Choroid plexus epithelial cell (primary cell): ENCODE results near the gene CAPN12.
A peak's percentile ranks its signal among the peaks of the same experiment; 100 is the strongest.
"Not testable (repeated sequence)": the region's sequence is repeated elsewhere in the genome, so short reads cannot be mapped to it uniquely, and the experiment has no call there.

ENCODE experiments used
- DNase-seq: peaks from one replicate; pipeline ENCODE4 v3.0.0-alpha.2; 2010; ENCODE audit warnings: low read depth
- H3K4me3 ChIP-seq: 2 replicates; pipeline ENCODE4 v1.5.1; 2011; ENCODE audit warnings: low read depth, mild to moderate bottlenecking, control low read depth, low read length, moderate library complexity
- TF ChIP-seq, protein P1 (sequence below): conservative IDR thresholded peaks from 2 replicates; pipeline ENCODE4 v1.5.1; 2011; ENCODE audit warnings: low read depth, mild to moderate bottlenecking, control low read depth, inconsistent platforms, low read length, moderate library complexity

The CAPN12 gene

DNA sequence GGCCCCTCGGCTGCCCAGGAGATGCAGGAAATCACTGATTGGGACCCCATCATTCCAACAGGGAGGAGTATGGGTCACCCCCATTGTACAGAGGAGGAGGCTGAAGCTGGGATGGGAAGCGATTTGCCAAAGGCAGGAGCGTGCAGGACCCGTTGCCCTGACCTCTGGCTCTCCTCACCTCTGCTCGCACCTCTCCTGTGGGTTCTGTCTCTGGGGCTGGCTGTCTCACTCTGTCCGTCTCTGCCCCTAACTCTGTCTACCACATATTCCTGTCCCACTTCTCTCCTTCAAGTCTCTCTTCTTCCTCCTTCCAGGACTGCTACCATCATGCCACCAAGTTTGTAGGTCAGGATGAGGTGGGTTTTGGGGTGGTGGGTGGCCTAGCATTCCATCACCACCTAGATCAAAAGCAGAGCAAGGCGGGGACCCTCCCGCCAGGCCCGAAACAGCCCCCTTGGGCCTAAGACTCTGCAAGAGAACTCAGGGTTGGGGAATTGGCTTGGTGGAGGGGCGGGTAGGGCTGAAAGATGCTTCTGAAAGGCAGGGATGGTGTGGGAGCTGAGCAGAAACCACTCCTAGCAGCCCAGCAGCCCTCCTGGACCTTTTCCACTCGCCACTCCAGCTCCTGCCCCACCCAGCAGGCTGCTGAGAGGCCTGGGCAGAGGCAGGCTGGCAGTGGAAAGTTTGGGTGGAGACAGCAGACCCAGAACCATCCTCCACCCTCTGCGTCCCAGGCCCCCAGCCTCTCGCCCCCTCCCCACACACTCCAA, 30.1 kb upstream of the CAPN12 start:
- TF ChIP-seq, protein P1, sequence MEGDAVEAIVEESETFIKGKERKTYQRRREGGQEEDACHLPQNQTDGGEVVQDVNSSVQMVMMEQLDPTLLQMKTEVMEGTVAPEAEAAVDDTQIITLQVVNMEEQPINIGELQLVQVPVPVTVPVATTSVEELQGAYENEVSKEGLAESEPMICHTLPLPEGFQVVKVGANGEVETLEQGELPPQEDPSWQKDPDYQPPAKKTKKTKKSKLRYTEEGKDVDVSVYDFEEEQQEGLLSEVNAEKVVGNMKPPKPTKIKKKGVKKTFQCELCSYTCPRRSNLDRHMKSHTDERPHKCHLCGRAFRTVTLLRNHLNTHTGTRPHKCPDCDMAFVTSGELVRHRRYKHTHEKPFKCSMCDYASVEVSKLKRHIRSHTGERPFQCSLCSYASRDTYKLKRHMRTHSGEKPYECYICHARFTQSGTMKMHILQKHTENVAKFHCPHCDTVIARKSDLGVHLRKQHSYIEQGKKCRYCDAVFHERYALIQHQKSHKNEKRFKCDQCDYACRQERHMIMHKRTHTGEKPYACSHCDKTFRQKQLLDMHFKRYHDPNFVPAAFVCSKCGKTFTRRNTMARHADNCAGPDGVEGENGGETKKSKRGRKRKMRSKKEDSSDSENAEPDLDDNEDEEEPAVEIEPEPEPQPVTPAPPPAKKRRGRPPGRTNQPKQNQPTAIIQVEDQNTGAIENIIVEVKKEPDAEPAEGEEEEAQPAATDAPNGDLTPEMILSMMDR = no peak
- no peak for DNase-seq
- no peak overlapping the region for H3K4me3 ChIP-seq

DNA sequence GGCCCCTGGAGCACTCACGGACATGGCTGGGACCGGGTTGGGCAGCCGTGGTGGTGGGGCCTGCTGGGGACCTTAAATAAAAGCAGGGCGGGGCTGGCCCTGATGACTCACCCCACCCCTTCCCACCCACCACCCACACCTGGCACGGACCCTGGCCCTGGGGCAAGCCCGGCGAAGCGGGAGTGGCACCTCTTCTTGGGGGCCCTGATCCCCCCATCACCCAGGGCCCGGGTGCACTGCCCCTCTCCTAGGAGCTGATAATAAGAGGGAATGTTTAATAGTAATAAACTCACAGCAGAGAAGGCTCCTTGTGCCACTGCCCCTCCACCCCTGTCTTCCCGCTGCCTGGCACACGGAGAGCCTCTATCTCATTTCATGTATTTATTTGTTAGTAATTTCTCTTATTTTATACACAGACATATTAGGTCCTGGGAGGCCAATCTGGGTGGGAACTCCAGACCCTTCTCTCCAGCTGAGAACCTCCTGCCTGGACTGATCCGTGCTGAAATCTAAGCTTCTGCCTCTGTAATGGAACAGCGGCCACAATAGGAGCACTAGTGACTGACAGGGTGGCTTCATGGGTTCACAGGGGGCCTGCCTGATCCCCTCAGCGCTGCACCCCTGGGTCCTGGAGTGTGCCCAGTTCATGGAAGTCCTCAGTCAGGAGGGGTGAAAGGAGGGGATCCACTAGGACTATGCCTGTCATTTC, 29.3 kb upstream of the CAPN12 start, which contains the start of gene LGALS7:
Gene LGALS7 (minus strand): TSS at position 49 of the 709 bp plus-strand sequence. CDS start 25 bp downstream, at position 24.
- no peak for DNase-seq
- H3K4me3 ChIP-seq = no peak within 1 kb of the TSS
- TF ChIP-seq, protein P1 = no peak

GRCh38 chr19:38771569-38771968, 27.3 kb upstream of the CAPN12 start:
- not testable (repeated sequence) for H3K4me3 ChIP-seq, DNase-seq

- DNase-seq = not testable (repeated sequence)
- peak overlapping the region; percentile 26 for H3K4me3 ChIP-seq
Measured at GRCh38 chr19:38770949-38771275, 26.6 kb upstream of the CAPN12 start.

GRCh38 chr19:38770228-38770948, 26.1 kb upstream of the CAPN12 start:
- DNase-seq = not testable (repeated sequence)
- peak overlapping the region; percentile 44 for H3K4me3 ChIP-seq

- DNase-seq = peak; percentile 89
- TF ChIP-seq, protein P1 = peak; percentile 78
- peak overlapping the region; percentile 44 for H3K4me3 ChIP-seq
Measured at GRCh38 chr19:38769635-38770211, 25.4 kb upstream of the CAPN12 start.

DNA sequence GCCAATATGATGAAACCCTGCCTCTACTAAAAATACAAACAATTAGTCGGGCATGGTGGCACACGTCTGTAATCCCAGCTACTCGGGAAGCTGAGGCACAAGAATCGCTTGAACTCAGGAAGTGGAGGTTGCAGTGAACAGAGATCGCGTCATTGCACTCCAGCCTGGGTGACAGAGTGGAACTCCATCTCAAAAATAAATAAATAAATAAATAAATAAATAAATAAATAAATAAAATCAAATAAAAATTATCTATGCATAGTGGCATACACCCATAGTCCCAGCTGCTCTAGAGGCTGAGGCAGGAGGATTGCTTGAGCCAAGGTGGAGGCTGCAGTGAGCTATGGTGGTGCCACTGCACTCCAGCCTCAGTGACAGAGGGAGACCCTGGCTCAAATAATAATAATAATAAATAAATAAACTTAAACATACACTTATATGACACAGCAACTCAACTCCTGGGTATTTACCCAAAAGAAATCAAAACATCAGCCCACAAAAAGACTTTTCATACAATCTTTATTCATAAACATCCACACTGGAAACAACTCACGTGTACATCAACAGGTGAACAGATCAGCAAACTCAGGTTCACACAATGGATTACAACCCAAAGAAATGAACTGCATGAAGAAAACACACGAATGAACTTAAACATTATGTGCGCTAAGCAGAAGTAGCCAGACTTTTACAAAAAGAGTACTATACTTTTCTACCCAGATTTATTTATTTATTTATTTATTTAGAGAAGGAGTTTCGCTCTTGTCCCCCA, 22.2 kb upstream of the CAPN12 start:
- no peak overlapping the region for H3K4me3 ChIP-seq
- TF ChIP-seq, protein P1 = no peak
- no peak for DNase-seq

DNA sequence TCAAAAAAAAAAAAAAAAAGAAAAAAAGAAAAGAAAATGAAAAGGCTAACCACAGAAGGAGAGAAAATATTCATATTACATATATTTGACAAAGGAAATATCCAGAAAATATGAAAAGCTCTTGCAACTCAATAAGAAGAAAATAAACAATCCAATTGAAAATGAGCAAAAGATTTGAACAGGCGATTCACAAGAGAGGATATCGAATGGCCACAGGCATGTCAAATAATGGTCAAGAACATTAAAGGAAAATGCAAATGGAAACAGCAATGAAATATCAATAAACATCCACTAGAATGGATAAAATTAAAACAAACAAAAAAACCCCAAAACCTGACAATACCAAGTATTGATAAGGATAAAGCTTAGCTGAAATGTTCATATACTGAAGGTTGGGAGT, 20.9 kb upstream of the CAPN12 start:
- TF ChIP-seq, protein P1 = no peak
- DNase-seq = no peak
- H3K4me3 ChIP-seq = no peak overlapping the region
